Neural cell (in vitro differentiated cells): ENCODE data around the gene CERT1. TPM values are rescaled to one million over a fixed set of nuclear protein-coding genes. Genes with fewer than 3 reads are reported as not detected.

Experiments
- H2AFZ ChIP-seq: fragments of 200-600, 300-800 bp; sonication (generic), shearing (Covaris generic); 2 replicates; pipeline ENCODE4 v1.6.0; 2014; ENCODE audit warnings: low read depth, mild to moderate bottlenecking, antibody characterized with exemption, low read length, moderate library complexity
- H3F3A ChIP-seq: fragments of 200-600 bp; shearing (Covaris generic); 2 replicates; pipeline ENCODE4 v1.6.1; 2016; ENCODE audit warnings: mild to moderate bottlenecking, moderate library complexity, mixed read lengths, antibody characterized with exemption, low read length; ENCODE audit not compliant: insufficient read depth, poor library complexity, severe bottlenecking
- H3K27ac ChIP-seq: fragments of 200-600, 300-800 bp; sonication (generic), shearing (Covaris generic); 2 replicates; pipeline ENCODE4 v1.5.1; 2014; ENCODE audit warnings: mild to moderate bottlenecking, low read length, moderate library complexity
- H3K27me3 ChIP-seq: fragments of 300-800, 200-600 bp; sonication (generic), shearing (Covaris generic); 2 replicates; pipeline ENCODE4 v1.6.0; 2014; ENCODE audit warnings: mild to moderate bottlenecking, low read depth, low read length, moderate library complexity; ENCODE audit not compliant: insufficient read depth
- H3K36me3 ChIP-seq: fragments of 300-800, 200-600 bp; sonication (generic), shearing (Covaris generic); 2 replicates; pipeline ENCODE4 v1.5.1; 2014; ENCODE audit warnings: mild to moderate bottlenecking, antibody characterized with exemption, low read length, moderate library complexity; ENCODE audit not compliant: insufficient read depth
- H3K4me2 ChIP-seq: fragments of 300-800, 200-600 bp; sonication (generic), shearing (Covaris generic); 2 replicates; pipeline ENCODE4 v1.6.0; 2014; ENCODE audit warnings: mild to moderate bottlenecking, low read length
- H3K4me3 ChIP-seq: fragments of 300-800, 200-600 bp; sonication (generic), shearing (Covaris generic); 2 replicates; pipeline ENCODE4 v1.5.1; 2014; ENCODE audit warnings: mild to moderate bottlenecking, low read length, moderate library complexity
- H3K79me2 ChIP-seq: fragments of 200-600 bp; shearing (Covaris generic); replicated peaks from 2 replicates; pipeline ENCODE4 v1.6.0; 2014; ENCODE audit warnings: mild to moderate bottlenecking, low read length, moderate library complexity; ENCODE audit not compliant: insufficient read depth
- H3K9ac ChIP-seq: fragments of 300-800, 200-600 bp; sonication (generic), shearing (Covaris generic); 2 replicates; pipeline ENCODE4 v1.6.1; 2016; ENCODE audit warnings: mild to moderate bottlenecking, low read length, mixed read lengths
- H3K9me2 ChIP-seq: fragments of 200-600 bp; shearing (Covaris generic); 2 replicates; pipeline ENCODE4 v1.6.1; 2016; ENCODE audit warnings: mild to moderate bottlenecking, low read length, mixed read lengths; ENCODE audit not compliant: insufficient read depth
- H3K9me3 ChIP-seq: fragments of 200-600, 300-800 bp; sonication (generic), shearing (Covaris generic); 2 replicates; pipeline ENCODE4 v1.6.1; 2016; ENCODE audit warnings: mild to moderate bottlenecking, mixed run types, low read length, moderate library complexity, mixed read lengths
- H4K20me1 ChIP-seq: fragments of 200-600 bp; shearing (Covaris generic); 2 replicates; pipeline ENCODE4 v1.6.1; 2016; ENCODE audit warnings: mild to moderate bottlenecking, mixed run types; ENCODE audit not compliant: insufficient read depth
- CTCF ChIP-seq: fragments of 450-650 bp; IDR thresholded peaks from 2 replicates; pipeline ENCODE4 v1.5.1; 2014; ENCODE audit warnings: antibody characterized with exemption, mild to moderate bottlenecking, moderate library complexity; ENCODE audit not compliant: poor library complexity, severe bottlenecking
- EP300 ChIP-seq: fragments of 450-650 bp; conservative IDR thresholded peaks from 2 replicates; pipeline ENCODE4 v1.6.1; 2014; ENCODE audit warnings: antibody characterized with exemption, mild to moderate bottlenecking, moderate library complexity; ENCODE audit not compliant: poor library complexity, severe bottlenecking
- EZH2 ChIP-seq: fragments of 200-600, 300-800 bp; shearing (Covaris generic), sonication (generic); IDR thresholded peaks from 2 replicates; pipeline ENCODE4 v1.6.1; 2014; ENCODE audit warnings: antibody characterized with exemption, low read length, borderline replicate concordance, mild to moderate bottlenecking; ENCODE audit not compliant: insufficient read depth, poor library complexity, severe bottlenecking
- MXI1 ChIP-seq: fragments of 450-650 bp; conservative IDR thresholded peaks from 2 replicates; pipeline ENCODE4 v1.6.1; 2014; ENCODE audit warnings: antibody characterized with exemption, mild to moderate bottlenecking; ENCODE audit not compliant: poor library complexity, severe bottlenecking
- POLR2AphosphoS5 ChIP-seq: IDR thresholded peaks from 2 replicates; pipeline ENCODE4 v1.6.1; 2012
- RAD21 ChIP-seq: fragments of 450-650 bp; conservative IDR thresholded peaks from 2 replicates; pipeline ENCODE4 v1.6.1; 2014; ENCODE audit warnings: antibody characterized with exemption, mild to moderate bottlenecking, moderate library complexity
- REST ChIP-seq: IDR thresholded peaks from 2 replicates; pipeline ENCODE4 v1.6.1; 2012; ENCODE audit warnings: borderline replicate concordance
- SMC3 ChIP-seq: fragments of 450-650 bp; conservative IDR thresholded peaks from 2 replicates; pipeline ENCODE4 v1.6.1; 2014; ENCODE audit warnings: antibody characterized with exemption, mild to moderate bottlenecking, moderate library complexity; ENCODE audit not compliant: poor library complexity
- TAF1 ChIP-seq: IDR thresholded peaks from 2 replicates; pipeline ENCODE4 v1.6.1; 2012; ENCODE audit warnings: low read depth
- polyA plus RNA-seq: library from polyadenylated mRNA; depleted of rRNA; stranded (reverse); fragments of >200 nt; gene quantifications from 2 replicates; pipeline ENCODE4 v1.2.3, GENCODE V29; 2014

Gene CERT1
- polyA plus RNA-seq, 1 donor from 2014 or later, result 24.3 TPM

GRCh38 chr5:75331095-75332090 lies 180.0 kb downstream of the CERT1 start:
- Histone ChIP-seq H3K27me3 (no peaks in the 10 kb centered on the region), H3K4me3 (no peak overlapping the region), H3K4me2 (no peak overlapping the region), H3K36me3 (no peaks in the 10 kb centered on the region), H3K9me2 (no peaks in the 10 kb centered on the region), H2AFZ (no peak overlapping the region), H3K9ac (no peak overlapping the region), H3K79me2 (no peaks in the 10 kb centered on the region), H3F3A (peaks cover 8% of the 10 kb centered on the region), H3K9me3 (no peaks in the 10 kb centered on the region), H3K27ac (no peak overlapping the region), H4K20me1 (no peaks in the 10 kb centered on the region)
- no peak for TF ChIP-seq RAD21
- TF ChIP-seq MXI1, result no peak
- no peak for TF ChIP-seq REST
- no peak for TF ChIP-seq CTCF
- TF ChIP-seq EZH2, result no peak
- TF ChIP-seq TAF1, result no peak
- TF ChIP-seq EP300, result no peak
- TF ChIP-seq SMC3, result no peak
- no peak for TF ChIP-seq POLR2AphosphoS5

GRCh38 chr5:75330404-75330803 lies 181.0 kb downstream of the CERT1 start:
- no peaks in the 10 kb centered on the region for H3K79me2 ChIP-seq
- no peaks in the 10 kb centered on the region for H3K27me3 ChIP-seq
- H3K4me2 ChIP-seq, result no peak overlapping the region
- no peak overlapping the region for H2AFZ ChIP-seq
- no peaks in the 10 kb centered on the region for H3K36me3 ChIP-seq
- no peak overlapping the region for H3K9ac ChIP-seq
- no peaks in the 10 kb centered on the region for H3K9me2 ChIP-seq
- H3K27ac ChIP-seq, result no peak overlapping the region
- TF ChIP-seq CTCF, result no peak
- TF ChIP-seq RAD21, result no peak
- no peak for TF ChIP-seq MXI1
- TF ChIP-seq SMC3, result no peak
- no peak for TF ChIP-seq POLR2AphosphoS5
- no peak for TF ChIP-seq REST
- peaks cover 5% of the 10 kb centered on the region for H3F3A ChIP-seq
- H3K4me3 ChIP-seq, result no peak overlapping the region
- H4K20me1 ChIP-seq, result no peaks in the 10 kb centered on the region
- no peaks in the 10 kb centered on the region for H3K9me3 ChIP-seq
